ENCODE measurements around the gene FGFR2. TPM values are rescaled to one million over a fixed set of nuclear protein-coding genes. Genes with fewer than 3 reads are reported as not detected.

Gene FGFR2
- total RNA-seq, 1 experiment from 2014 or later, result 5.7 TPM

GRCh38 chr10:121524157-121524817 is 74.0 kb downstream of the FGFR2 start:
- TF ChIP-seq POLR2AphosphoS5 (IDR thresholded peaks at IDR 0.05; ENCODE audit: low read depth, low read length) (no peak), REST (IDR thresholded peaks at IDR 0.05; ENCODE audit: insufficient read depth in 1 of 2, low read depth in 2 of 2, low read length in 1 of 2) (no peak), CTCF (IDR thresholded peaks at IDR 0.05) (no peak), TCF7L2 (IDR thresholded peaks at IDR 0.05; ENCODE audit: low read depth, low read length) (no peak), SIN3A (IDR thresholded peaks at IDR 0.05; ENCODE audit: borderline replicate concordance, insufficient read depth, low read depth, low read length) (no peak)
- no peak for DNase-seq (ENCODE audit: low read depth, low spot score)
- H3K27ac ChIP-seq (ENCODE audit: low read length), result peak overlapping the region; percentile 14; the same call in 1 of the 2 replicates
- no peaks in the 10 kb centered on the region for H3K9me3 ChIP-seq (ENCODE audit: control insufficient read depth, insufficient read depth, low read depth, low read length)
- in situ Hi-C loops (cut with HindIII; ENCODE audit: low pct_unique_long_range_greater_than_20kb, low sequenced_read_pairs), result no loop called here
- POLR2A ChIA-PET, result no interaction called here
- no TSS peak for BruUV-seq (replicated peaks)
- H3K36me3 ChIP-seq (ENCODE audit: control insufficient read depth, insufficient read depth, low read length), result no peaks in the 10 kb centered on the region
- CTCF ChIA-PET, result no interaction called here
- peaks cover 27% of the 10 kb centered on the region for H3K4me1 ChIP-seq (ENCODE audit: control insufficient read depth, insufficient read depth, low read length)
- intact Hi-C loops (cut with micrococcal nuclease; ENCODE audit: unreplicated experiment), result no loop called here
- no peak for ATAC-seq
- no peak overlapping the region for H3K4me3 ChIP-seq (ENCODE audit: low read depth in 2 of 2, low read length in 2 of 2)
- no peaks in the 10 kb centered on the region for H3K27me3 ChIP-seq (ENCODE audit: control insufficient read depth, insufficient read depth, low read length)

- in situ Hi-C loops (cut with HindIII; ENCODE audit: low pct_unique_long_range_greater_than_20kb, low sequenced_read_pairs) (no loop called here), intact Hi-C loops (cut with micrococcal nuclease; ENCODE audit: unreplicated experiment) (no loop called here)
- H3K4me1 ChIP-seq (ENCODE audit: control insufficient read depth, insufficient read depth, low read length), result peaks cover 21% of the 10 kb centered on the region
- no peaks in the 10 kb centered on the region for H3K36me3 ChIP-seq (ENCODE audit: control insufficient read depth, insufficient read depth, low read length)
- BruUV-seq (replicated peaks), result no TSS peak
- no peaks in the 10 kb centered on the region for H3K27me3 ChIP-seq (ENCODE audit: control insufficient read depth, insufficient read depth, low read length)
- POLR2A ChIA-PET, result no interaction called here
- no peaks in the 10 kb centered on the region for H3K9me3 ChIP-seq (ENCODE audit: control insufficient read depth, insufficient read depth, low read depth, low read length)
- no peak overlapping the region for H3K27ac ChIP-seq (ENCODE audit: low read length)
- TF ChIP-seq SIN3A (IDR thresholded peaks at IDR 0.05; ENCODE audit: borderline replicate concordance, insufficient read depth, low read depth, low read length) (no peak), TCF7L2 (IDR thresholded peaks at IDR 0.05; ENCODE audit: low read depth, low read length) (no peak), POLR2AphosphoS5 (IDR thresholded peaks at IDR 0.05; ENCODE audit: low read depth, low read length) (no peak), CTCF (IDR thresholded peaks at IDR 0.05) (no peak), REST (IDR thresholded peaks at IDR 0.05; ENCODE audit: insufficient read depth in 1 of 2, low read depth in 2 of 2, low read length in 1 of 2) (no peak)
- ATAC-seq (no peak), DNase-seq (ENCODE audit: low read depth, low spot score) (no peak)
- no peak overlapping the region for H3K4me3 ChIP-seq (ENCODE audit: low read depth in 2 of 2, low read length in 2 of 2)
- CTCF ChIA-PET, result no interaction called here
These were observed 75.4 kb downstream of the FGFR2 start for GRCh38 chr10:121522831-121523230.

All from Panc1 (cell line).